LNCaP clone FGC (cell line): ENCODE measurements around the gene MAG.

Experiments
- DNase-seq: peaks from one replicate; pipeline ENCODE4 v3.0.0-alpha.2; 2011; ENCODE audit warnings: low read depth
- H3K4me3 ChIP-seq: 2 replicates; pipeline ENCODE4 v1.5.1; 2011; ENCODE audit warnings: mild to moderate bottlenecking, low read depth, low read length, control low read depth
- CTCF ChIP-seq: IDR thresholded peaks from 2 replicates; pipeline ENCODE4 v1.5.1; 2012; ENCODE audit warnings: mild to moderate bottlenecking; ENCODE audit not compliant: control insufficient read depth, insufficient read depth; ENCODE audit errors: extremely low read depth

The MAG gene

GRCh38 chr19:35266520-35267352 lies 25.2 kb upstream of the MAG start:
- H3K4me3 ChIP-seq: peak overlapping the region; percentile 91
- TF ChIP-seq CTCF: no peak
- no peak for DNase-seq

- TF ChIP-seq CTCF: no peak
- H3K4me3 ChIP-seq: peak overlapping the region; percentile 91
- no peak for DNase-seq
These were observed 24.6 kb upstream of the MAG start for GRCh38 chr19:35267353-35267817.

GRCh38 chr19:35267818-35268535 lies 24.0 kb upstream of the MAG start:
- TF ChIP-seq CTCF: no peak
- peak overlapping the region; percentile 91 for H3K4me3 ChIP-seq
- no peak for DNase-seq

- peak within 1 kb of the TSS; percentile 91 for H3K4me3 ChIP-seq
- no peak for TF ChIP-seq CTCF
- peak; percentile 37 for DNase-seq
These were observed 23.2 kb upstream of the MAG start, which contains the start of gene USF2 for GRCh38 chr19:35268536-35269437. Gene USF2 (plus strand): TSS chr19:35268962. CDS start chr19:35269102, 140 bp downstream.

GRCh38 chr19:35269438-35270117 lies 22.4 kb upstream of the MAG start:
- H3K4me3 ChIP-seq: peak overlapping the region; percentile 58
- peak; percentile 68 for TF ChIP-seq CTCF
- peak; percentile 61 for DNase-seq

- no peak for DNase-seq
- TF ChIP-seq CTCF: no peak
- H3K4me3 ChIP-seq: peak overlapping the region; percentile 58
These were observed 21.6 kb upstream of the MAG start for GRCh38 chr19:35270381-35270811.
